Neural cell (in vitro differentiated cells): ENCODE results near the gene SLC24A1. TPM values are rescaled to one million over a fixed set of nuclear protein-coding genes. Genes with fewer than 3 reads are reported as not detected.

ENCODE experiments used
- H2AFZ ChIP-seq: fragments of 200-600, 300-800 bp; sonication (generic), shearing (Covaris generic); 2 replicates; pipeline ENCODE4 v1.6.0; 2014; ENCODE audit warnings: low read depth, mild to moderate bottlenecking, antibody characterized with exemption, low read length, moderate library complexity
- H3F3A ChIP-seq: fragments of 200-600 bp; shearing (Covaris generic); 2 replicates; pipeline ENCODE4 v1.6.1; 2016; ENCODE audit warnings: mild to moderate bottlenecking, moderate library complexity, mixed read lengths, antibody characterized with exemption, low read length; ENCODE audit not compliant: insufficient read depth, poor library complexity, severe bottlenecking
- H3K27ac ChIP-seq: fragments of 200-600, 300-800 bp; sonication (generic), shearing (Covaris generic); 2 replicates; pipeline ENCODE4 v1.5.1; 2014; ENCODE audit warnings: mild to moderate bottlenecking, low read length, moderate library complexity
- H3K27me3 ChIP-seq: fragments of 300-800, 200-600 bp; sonication (generic), shearing (Covaris generic); 2 replicates; pipeline ENCODE4 v1.6.0; 2014; ENCODE audit warnings: mild to moderate bottlenecking, low read depth, low read length, moderate library complexity; ENCODE audit not compliant: insufficient read depth
- H3K36me3 ChIP-seq: fragments of 300-800, 200-600 bp; sonication (generic), shearing (Covaris generic); 2 replicates; pipeline ENCODE4 v1.5.1; 2014; ENCODE audit warnings: mild to moderate bottlenecking, antibody characterized with exemption, low read length, moderate library complexity; ENCODE audit not compliant: insufficient read depth
- H3K4me2 ChIP-seq: fragments of 300-800, 200-600 bp; sonication (generic), shearing (Covaris generic); 2 replicates; pipeline ENCODE4 v1.6.0; 2014; ENCODE audit warnings: mild to moderate bottlenecking, low read length
- H3K4me3 ChIP-seq: fragments of 300-800, 200-600 bp; sonication (generic), shearing (Covaris generic); 2 replicates; pipeline ENCODE4 v1.5.1; 2014; ENCODE audit warnings: mild to moderate bottlenecking, low read length, moderate library complexity
- H3K79me2 ChIP-seq: fragments of 200-600 bp; shearing (Covaris generic); replicated peaks from 2 replicates; pipeline ENCODE4 v1.6.0; 2014; ENCODE audit warnings: mild to moderate bottlenecking, low read length, moderate library complexity; ENCODE audit not compliant: insufficient read depth
- H3K9ac ChIP-seq: fragments of 300-800, 200-600 bp; sonication (generic), shearing (Covaris generic); 2 replicates; pipeline ENCODE4 v1.6.1; 2016; ENCODE audit warnings: mild to moderate bottlenecking, low read length, mixed read lengths
- H3K9me2 ChIP-seq: fragments of 200-600 bp; shearing (Covaris generic); 2 replicates; pipeline ENCODE4 v1.6.1; 2016; ENCODE audit warnings: mild to moderate bottlenecking, low read length, mixed read lengths; ENCODE audit not compliant: insufficient read depth
- H3K9me3 ChIP-seq: fragments of 200-600, 300-800 bp; sonication (generic), shearing (Covaris generic); 2 replicates; pipeline ENCODE4 v1.6.1; 2016; ENCODE audit warnings: mild to moderate bottlenecking, mixed run types, low read length, moderate library complexity, mixed read lengths
- H4K20me1 ChIP-seq: fragments of 200-600 bp; shearing (Covaris generic); 2 replicates; pipeline ENCODE4 v1.6.1; 2016; ENCODE audit warnings: mild to moderate bottlenecking, mixed run types; ENCODE audit not compliant: insufficient read depth
- CTCF ChIP-seq: fragments of 450-650 bp; IDR thresholded peaks from 2 replicates; pipeline ENCODE4 v1.5.1; 2014; ENCODE audit warnings: antibody characterized with exemption, mild to moderate bottlenecking, moderate library complexity; ENCODE audit not compliant: poor library complexity, severe bottlenecking
- EP300 ChIP-seq: fragments of 450-650 bp; conservative IDR thresholded peaks from 2 replicates; pipeline ENCODE4 v1.6.1; 2014; ENCODE audit warnings: antibody characterized with exemption, mild to moderate bottlenecking, moderate library complexity; ENCODE audit not compliant: poor library complexity, severe bottlenecking
- EZH2 ChIP-seq: fragments of 200-600, 300-800 bp; shearing (Covaris generic), sonication (generic); IDR thresholded peaks from 2 replicates; pipeline ENCODE4 v1.6.1; 2014; ENCODE audit warnings: antibody characterized with exemption, low read length, borderline replicate concordance, mild to moderate bottlenecking; ENCODE audit not compliant: insufficient read depth, poor library complexity, severe bottlenecking
- MXI1 ChIP-seq: fragments of 450-650 bp; conservative IDR thresholded peaks from 2 replicates; pipeline ENCODE4 v1.6.1; 2014; ENCODE audit warnings: antibody characterized with exemption, mild to moderate bottlenecking; ENCODE audit not compliant: poor library complexity, severe bottlenecking
- POLR2AphosphoS5 ChIP-seq: IDR thresholded peaks from 2 replicates; pipeline ENCODE4 v1.6.1; 2012
- RAD21 ChIP-seq: fragments of 450-650 bp; conservative IDR thresholded peaks from 2 replicates; pipeline ENCODE4 v1.6.1; 2014; ENCODE audit warnings: antibody characterized with exemption, mild to moderate bottlenecking, moderate library complexity
- REST ChIP-seq: IDR thresholded peaks from 2 replicates; pipeline ENCODE4 v1.6.1; 2012; ENCODE audit warnings: borderline replicate concordance
- SMC3 ChIP-seq: fragments of 450-650 bp; conservative IDR thresholded peaks from 2 replicates; pipeline ENCODE4 v1.6.1; 2014; ENCODE audit warnings: antibody characterized with exemption, mild to moderate bottlenecking, moderate library complexity; ENCODE audit not compliant: poor library complexity
- TAF1 ChIP-seq: IDR thresholded peaks from 2 replicates; pipeline ENCODE4 v1.6.1; 2012; ENCODE audit warnings: low read depth
- polyA plus RNA-seq: library from polyadenylated mRNA; depleted of rRNA; stranded (reverse); fragments of >200 nt; gene quantifications from 2 replicates; pipeline ENCODE4 v1.2.3, GENCODE V29; 2014

Gene SLC24A1
- polyA plus RNA-seq, 1 donor from 2014 or later, result 0.72 TPM

- H3K9me3 ChIP-seq, result no peaks in the 10 kb centered on the region
- no peak overlapping the region for H3K4me2 ChIP-seq
- no peak overlapping the region for H3K4me3 ChIP-seq
- H2AFZ ChIP-seq, result no peak overlapping the region
- no peaks in the 10 kb centered on the region for H3K79me2 ChIP-seq
- no peak overlapping the region for H3K27ac ChIP-seq
- H3K9me2 ChIP-seq, result no peaks in the 10 kb centered on the region
- H3K27me3 ChIP-seq, result no peaks in the 10 kb centered on the region
- no peaks in the 10 kb centered on the region for H4K20me1 ChIP-seq
- TF ChIP-seq MXI1, result no peak
- TF ChIP-seq EP300, result no peak
- TF ChIP-seq CTCF, result no peak
- no peak for TF ChIP-seq SMC3
- no peak for TF ChIP-seq REST
- no peak for TF ChIP-seq EZH2
- no peak for TF ChIP-seq RAD21
- no peak for TF ChIP-seq TAF1
- TF ChIP-seq POLR2AphosphoS5, result no peak
- H3K36me3 ChIP-seq, result no peaks in the 10 kb centered on the region
- no peaks in the 10 kb centered on the region for H3F3A ChIP-seq
- H3K9ac ChIP-seq, result no peak overlapping the region
These were observed 33.7 kb downstream of the SLC24A1 start for GRCh38 chr15:65655457-65655856.

GRCh38 chr15:65659502-65660052 lies 37.8 kb downstream of the SLC24A1 start:
- Histone ChIP-seq H3K79me2 (no peaks in the 10 kb centered on the region), H3K9ac (no peak overlapping the region), H3K9me3 (no peaks in the 10 kb centered on the region), H3K36me3 (peaks cover 5% of the 10 kb centered on the region), H3F3A (no peaks in the 10 kb centered on the region), H3K4me2 (no peak overlapping the region), H3K27ac (no peak overlapping the region), H3K27me3 (no peaks in the 10 kb centered on the region), H3K4me3 (no peak overlapping the region), H4K20me1 (no peaks in the 10 kb centered on the region), H3K9me2 (no peaks in the 10 kb centered on the region), H2AFZ (no peak overlapping the region)
- TF ChIP-seq CTCF, result no peak
- TF ChIP-seq RAD21, result no peak
- no peak for TF ChIP-seq REST
- TF ChIP-seq EP300, result no peak
- no peak for TF ChIP-seq POLR2AphosphoS5
- TF ChIP-seq SMC3, result no peak
- no peak for TF ChIP-seq TAF1
- no peak for TF ChIP-seq EZH2
- no peak for TF ChIP-seq MXI1
